ENCODE data around the gene UNG.

UNG gene

GRCh38 chr12:109069307-109070271, 27.8 kb upstream of the UNG start:
- no peak for TF ChIP-seq CTCF (IDR thresholded peaks at IDR 0.05; ENCODE audit: extremely low read depth, insufficient read depth, missing control alignments)
- in situ Hi-C loops (cut with MboI; ENCODE audit: low pct_unique_long_range_greater_than_20kb, low sequenced_read_pairs, unreplicated experiment) = no loop called here
- DNase-seq (ENCODE audit: low spot score) = no peak

GRCh38 chr12:109074866-109075265, 22.5 kb upstream of the UNG start:
- TF ChIP-seq CTCF (IDR thresholded peaks at IDR 0.05; ENCODE audit: extremely low read depth, insufficient read depth, missing control alignments) = no peak
- in situ Hi-C loops (cut with MboI; ENCODE audit: low pct_unique_long_range_greater_than_20kb, low sequenced_read_pairs, unreplicated experiment) = loop anchor here (25.0 kb wide), 2 partner anchors 213 to 413 kb away; partner anchors contain the start of gene SSH1
- no peak for DNase-seq (ENCODE audit: low spot score)

- no peak for TF ChIP-seq CTCF (IDR thresholded peaks at IDR 0.05; ENCODE audit: extremely low read depth, insufficient read depth, missing control alignments)
- no peak for DNase-seq (ENCODE audit: low spot score)
- in situ Hi-C loops (cut with MboI; ENCODE audit: low pct_unique_long_range_greater_than_20kb, low sequenced_read_pairs, unreplicated experiment) = loop anchor here (25.0 kb wide), 2 partner anchors 220 to 420 kb away; partner anchors contain the start of gene SSH1
Measured at GRCh38 chr12:109082751-109083150, 14.6 kb upstream of the UNG start.

GRCh38 chr12:109084425-109084824, 13.0 kb upstream of the UNG start:
- in situ Hi-C loops (cut with MboI; ENCODE audit: low pct_unique_long_range_greater_than_20kb, low sequenced_read_pairs, unreplicated experiment) = loop anchor here (25.0 kb wide), 2 partner anchors 222 to 422 kb away; partner anchors contain the start of gene SSH1
- no peak for DNase-seq (ENCODE audit: low spot score)
- TF ChIP-seq CTCF (IDR thresholded peaks at IDR 0.05; ENCODE audit: extremely low read depth, insufficient read depth, missing control alignments) = no peak

- in situ Hi-C loops (cut with MboI; ENCODE audit: low pct_unique_long_range_greater_than_20kb, low sequenced_read_pairs, unreplicated experiment) = loop anchor here (25.0 kb wide), 2 partner anchors 223 to 423 kb away; partner anchors contain the start of gene SSH1
- TF ChIP-seq CTCF (IDR thresholded peaks at IDR 0.05; ENCODE audit: extremely low read depth, insufficient read depth, missing control alignments) = no peak
- no peak for DNase-seq (ENCODE audit: low spot score)
Measured at GRCh38 chr12:109085590-109085989, 11.8 kb upstream of the UNG start.

GRCh38 chr12:109087250-109087649, 10.1 kb upstream of the UNG start:
- DNase-seq (ENCODE audit: low spot score) = no peak
- in situ Hi-C loops (cut with MboI; ENCODE audit: low pct_unique_long_range_greater_than_20kb, low sequenced_read_pairs, unreplicated experiment) = loop anchor here (25.0 kb wide), 2 partner anchors 225 to 425 kb away; partner anchors contain the start of gene SSH1
- no peak for TF ChIP-seq CTCF (IDR thresholded peaks at IDR 0.05; ENCODE audit: extremely low read depth, insufficient read depth, missing control alignments)
